PC-3 (cell line): ENCODE data around the gene RNF208.

Experiments used
- EZH2 ChIP-seq: fragments of 300-600 bp; sonication (generic); IDR thresholded peaks from one replicate; pipeline ENCODE4 v1.6.1; 2017; ENCODE audit warnings: antibody characterized with exemption, mild to moderate bottlenecking, low read length; ENCODE audit not compliant: unreplicated experiment
- TF ChIP-seq, protein P1 (sequence below): fragments of 300-600 bp; sonication (generic); conservative IDR thresholded peaks from 2 replicates; pipeline ENCODE4 v1.5.1; 2017; ENCODE audit warnings: antibody characterized with exemption, low read depth, mild to moderate bottlenecking, low read length

DNA sequence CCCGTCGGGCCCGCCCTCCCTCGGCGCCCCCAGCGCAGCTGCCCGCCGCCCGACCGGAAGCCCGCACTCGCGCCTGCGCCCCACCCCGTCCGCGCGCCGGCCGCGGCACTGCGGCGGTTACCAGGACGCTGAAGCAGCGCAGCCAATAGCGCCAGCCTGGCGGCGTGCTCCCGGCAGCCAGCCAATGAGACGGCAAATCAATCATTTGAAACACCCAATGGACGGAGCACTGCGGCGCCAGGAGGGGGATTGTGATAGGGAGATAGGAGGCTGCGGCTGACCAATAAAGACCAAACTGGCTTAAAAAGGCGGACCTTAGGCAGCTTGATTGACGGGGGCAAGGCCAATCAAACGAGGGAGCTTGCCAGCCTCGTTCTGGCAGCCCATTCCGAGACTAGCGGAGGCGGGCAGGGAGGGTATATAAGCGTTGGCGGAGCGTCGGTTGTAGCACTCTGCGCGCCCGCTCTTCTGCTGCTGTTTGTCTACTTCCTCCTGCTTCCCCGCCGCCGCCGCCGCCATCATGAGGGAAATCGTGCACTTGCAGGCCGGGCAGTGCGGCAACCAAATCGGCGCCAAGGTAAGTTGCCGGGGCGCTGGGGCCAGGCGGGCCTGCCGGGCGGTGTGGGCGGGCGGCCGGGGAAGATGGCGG, 18.9 kb upstream of the RNF208 start, which contains the start of gene TUBB4B:
- TF ChIP-seq, protein P1, sequence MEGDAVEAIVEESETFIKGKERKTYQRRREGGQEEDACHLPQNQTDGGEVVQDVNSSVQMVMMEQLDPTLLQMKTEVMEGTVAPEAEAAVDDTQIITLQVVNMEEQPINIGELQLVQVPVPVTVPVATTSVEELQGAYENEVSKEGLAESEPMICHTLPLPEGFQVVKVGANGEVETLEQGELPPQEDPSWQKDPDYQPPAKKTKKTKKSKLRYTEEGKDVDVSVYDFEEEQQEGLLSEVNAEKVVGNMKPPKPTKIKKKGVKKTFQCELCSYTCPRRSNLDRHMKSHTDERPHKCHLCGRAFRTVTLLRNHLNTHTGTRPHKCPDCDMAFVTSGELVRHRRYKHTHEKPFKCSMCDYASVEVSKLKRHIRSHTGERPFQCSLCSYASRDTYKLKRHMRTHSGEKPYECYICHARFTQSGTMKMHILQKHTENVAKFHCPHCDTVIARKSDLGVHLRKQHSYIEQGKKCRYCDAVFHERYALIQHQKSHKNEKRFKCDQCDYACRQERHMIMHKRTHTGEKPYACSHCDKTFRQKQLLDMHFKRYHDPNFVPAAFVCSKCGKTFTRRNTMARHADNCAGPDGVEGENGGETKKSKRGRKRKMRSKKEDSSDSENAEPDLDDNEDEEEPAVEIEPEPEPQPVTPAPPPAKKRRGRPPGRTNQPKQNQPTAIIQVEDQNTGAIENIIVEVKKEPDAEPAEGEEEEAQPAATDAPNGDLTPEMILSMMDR = no peak
- no peak for TF ChIP-seq EZH2
